ENCODE results near the gene NPIPB4.
"Not testable (repeated sequence)": the region's sequence is repeated elsewhere in the genome, so short reads cannot be mapped to it uniquely, and the experiment has no call there.

The NPIPB4 gene

DNA sequence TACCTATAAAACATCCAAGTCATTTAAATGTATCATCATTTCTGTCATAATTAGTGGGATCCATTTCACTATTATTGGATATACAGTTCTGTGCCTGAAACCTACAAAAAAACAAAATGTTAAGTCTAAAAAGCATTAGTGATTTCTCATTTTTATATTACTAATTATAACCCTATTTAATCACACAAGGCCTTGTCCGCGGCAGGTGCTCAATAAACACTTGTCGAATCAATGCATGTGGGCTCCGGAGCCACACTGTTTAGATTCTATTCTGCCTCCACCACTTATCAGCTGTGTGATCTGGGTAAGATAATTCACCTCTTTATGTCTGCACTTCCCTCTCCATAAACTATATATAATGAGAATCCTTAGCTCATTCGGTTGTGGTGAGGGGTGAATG is at the start of gene NPIPB4:
NPIPB4 (minus strand) TSS at position 101 of the 400 bp plus-strand sequence. CDS start 378 bp downstream, outside the sequence.
- DNase-seq, result not testable (repeated sequence)

GRCh38 chr16:21898998-21899397 is 41.4 kb upstream of the NPIPB4 start:
- not testable (repeated sequence) for DNase-seq

DNA sequence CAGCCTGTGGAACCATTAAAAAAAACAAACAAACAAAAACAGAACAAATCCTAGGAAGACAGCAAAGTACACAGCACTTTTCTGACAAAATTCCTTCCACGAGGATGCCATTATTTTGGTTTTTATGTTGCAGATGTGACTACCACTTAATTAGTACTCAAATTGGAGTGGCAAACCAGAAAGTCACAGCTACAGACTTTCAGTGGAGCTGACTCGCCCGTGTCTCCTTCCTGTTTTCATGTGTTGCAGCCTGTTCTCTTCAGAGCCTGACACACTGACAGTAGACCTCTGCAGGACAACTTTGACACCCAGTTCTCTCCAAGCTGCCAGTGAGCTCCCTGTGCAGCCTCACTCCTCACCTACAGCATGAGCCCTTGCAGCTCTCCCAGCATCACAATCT is 24.4 kb upstream of the NPIPB4 start:
- not testable (repeated sequence) for DNase-seq

GRCh38 chr16:21837186-21837585 is 20.4 kb downstream of the NPIPB4 start:
- not testable (repeated sequence) for DNase-seq

- DNase-seq, result not testable (repeated sequence)
Observed at GRCh38 chr16:21836334-21836733, 21.2 kb downstream of the NPIPB4 start.

DNA sequence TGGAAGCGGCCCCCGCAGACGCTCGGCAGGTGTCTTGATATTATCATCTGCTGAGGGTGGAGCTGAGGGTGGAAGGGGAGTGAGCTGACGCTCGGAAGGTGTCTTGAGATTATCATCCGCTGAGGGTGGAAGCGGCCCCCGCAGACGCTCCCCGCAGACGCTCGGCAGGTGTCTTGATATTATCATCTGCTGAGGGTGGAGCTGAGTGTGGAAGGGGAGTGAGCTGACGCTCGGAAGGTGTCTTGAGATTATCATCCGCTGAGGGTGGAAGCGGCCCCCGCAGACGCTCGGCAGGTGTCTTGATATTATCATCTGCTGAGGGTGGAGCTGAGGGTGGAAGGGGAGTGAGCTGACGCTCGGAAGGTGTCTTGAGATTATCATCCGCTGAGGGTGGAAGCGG is 21.8 kb downstream of the NPIPB4 start:
- not testable (repeated sequence) for DNase-seq

GRCh38 chr16:21834211-21834610 is 23.3 kb downstream of the NPIPB4 start:
- not testable (repeated sequence) for DNase-seq

- not testable (repeated sequence) for DNase-seq
Observed at GRCh38 chr16:21829929-21830328, 27.6 kb downstream of the NPIPB4 start.

- not testable (repeated sequence) for DNase-seq
Observed at GRCh38 chr16:21826067-21826706, 31.4 kb downstream of the NPIPB4 start.

DNA sequence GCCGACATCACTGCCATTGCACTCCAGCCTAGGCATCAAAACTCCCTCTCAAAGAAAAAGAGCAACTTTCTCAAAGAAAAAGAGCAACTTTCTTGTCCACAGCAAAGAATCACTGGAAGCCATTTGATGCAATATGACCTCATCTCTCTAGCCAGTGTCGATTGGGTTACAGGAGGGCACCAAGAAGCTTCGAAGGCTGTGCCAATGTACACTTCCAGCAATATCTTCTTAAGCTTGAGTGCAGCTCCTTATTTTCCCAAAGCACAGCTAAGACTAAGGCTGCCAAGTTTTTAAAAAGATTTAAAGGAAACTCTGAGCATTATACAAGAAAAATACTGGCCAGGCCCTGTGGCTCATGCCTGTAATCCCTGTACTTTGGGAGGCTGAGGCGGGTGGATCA is 32.0 kb downstream of the NPIPB4 start:
- DNase-seq, result not testable (repeated sequence)

GRCh38 chr16:21823258-21823657 is 34.3 kb downstream of the NPIPB4 start:
- not testable (repeated sequence) for DNase-seq

DNA sequence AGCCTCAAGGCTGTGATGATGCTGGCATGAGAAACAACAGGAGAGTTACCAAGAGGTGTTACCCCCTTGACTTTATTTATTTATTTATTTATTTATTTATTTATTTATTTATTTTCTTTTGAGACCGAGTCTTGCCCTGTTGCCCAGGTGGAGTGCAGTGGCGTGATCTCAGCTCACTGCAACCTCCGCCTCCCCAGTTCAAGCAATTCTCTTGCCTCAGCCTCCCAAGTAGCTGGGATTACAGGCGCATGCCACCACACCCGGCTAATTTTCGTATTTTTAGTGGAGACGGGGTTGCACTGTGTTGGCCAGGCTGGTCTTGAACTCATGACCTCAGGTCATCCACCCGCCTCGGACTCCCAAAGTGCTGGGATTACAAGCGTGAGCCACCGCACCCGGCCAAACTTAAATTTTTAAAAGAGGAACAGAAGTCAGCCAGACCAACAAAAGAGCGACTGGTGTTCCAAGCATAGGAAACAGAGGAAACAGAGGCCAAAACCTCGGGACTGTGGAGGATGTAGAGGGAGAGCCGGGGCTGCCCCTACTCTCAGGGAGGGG is 36.6 kb downstream of the NPIPB4 start:
- DNase-seq, result not testable (repeated sequence)

DNA sequence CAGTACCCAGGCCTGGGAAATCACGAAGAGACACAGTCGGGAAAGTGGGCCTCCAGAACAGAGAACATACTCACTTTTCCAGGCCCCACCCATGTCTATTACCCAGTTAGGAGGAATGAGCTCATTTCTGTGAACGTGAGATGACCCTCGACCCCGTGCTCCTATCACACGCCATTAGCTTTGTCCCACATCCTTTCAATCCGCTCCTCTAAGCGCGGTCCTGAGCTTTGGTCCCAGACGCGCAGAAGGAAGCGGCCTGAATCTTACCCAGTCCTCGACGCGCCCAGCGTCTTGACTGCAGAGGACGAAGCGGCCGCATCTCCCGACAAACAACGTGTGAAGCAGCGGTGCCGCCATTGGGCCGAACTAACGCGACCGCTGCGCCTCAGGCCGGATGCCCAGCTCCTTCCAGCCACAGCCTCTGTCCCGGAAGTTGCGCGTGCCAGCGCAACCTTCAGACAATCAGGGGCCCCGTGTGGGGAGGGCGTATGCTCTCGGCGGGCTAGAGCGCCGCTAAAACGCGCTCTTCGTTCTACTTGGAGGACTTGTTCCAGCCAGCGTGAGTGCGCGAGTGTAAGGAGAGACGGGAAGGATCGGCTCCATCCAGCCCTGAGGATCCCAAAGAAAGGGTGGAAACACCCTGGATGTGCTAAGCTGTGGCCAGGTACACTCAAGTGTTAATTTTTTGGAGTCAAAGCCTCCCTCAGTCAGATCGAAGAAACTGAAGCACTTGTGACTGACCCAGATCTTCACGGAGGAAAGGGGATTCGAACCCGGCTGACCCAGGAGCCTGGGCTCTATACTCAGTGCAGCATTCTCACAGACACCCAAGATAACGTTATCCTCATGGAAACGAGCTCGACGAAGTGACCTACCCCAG is 37.3 kb downstream of the NPIPB4 start:
- DNase-seq, result peak; percentile 71

GRCh38 chr16:21819617-21820016 is 37.9 kb downstream of the NPIPB4 start:
- DNase-seq, result not testable (repeated sequence)

- DNase-seq, result not testable (repeated sequence)
Observed at GRCh38 chr16:21817012-21817411, 40.5 kb downstream of the NPIPB4 start.

DNA sequence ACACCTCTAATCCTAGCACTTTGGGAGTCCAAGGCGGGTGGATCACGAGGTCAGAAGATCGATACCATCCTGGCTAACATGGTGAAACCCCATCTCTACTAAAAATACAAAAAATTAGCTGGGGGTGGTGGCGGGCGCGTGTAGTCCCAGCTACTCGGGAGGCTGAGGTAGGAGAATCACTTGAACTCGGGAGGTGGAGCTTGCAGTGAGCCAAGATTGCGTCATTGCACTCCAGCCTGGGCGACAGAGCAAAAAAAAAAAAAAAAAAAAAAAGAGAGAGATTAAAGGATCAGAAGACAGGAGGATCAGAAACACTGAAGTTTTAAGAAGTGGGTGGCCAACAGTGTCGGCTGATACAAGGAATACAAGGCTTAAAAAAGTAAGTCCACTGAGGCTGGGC is 41.9 kb downstream of the NPIPB4 start:
- not testable (repeated sequence) for DNase-seq

- DNase-seq, result not testable (repeated sequence)
Observed at GRCh38 chr16:21802375-21802663, 55.2 kb downstream of the NPIPB4 start.

DNA sequence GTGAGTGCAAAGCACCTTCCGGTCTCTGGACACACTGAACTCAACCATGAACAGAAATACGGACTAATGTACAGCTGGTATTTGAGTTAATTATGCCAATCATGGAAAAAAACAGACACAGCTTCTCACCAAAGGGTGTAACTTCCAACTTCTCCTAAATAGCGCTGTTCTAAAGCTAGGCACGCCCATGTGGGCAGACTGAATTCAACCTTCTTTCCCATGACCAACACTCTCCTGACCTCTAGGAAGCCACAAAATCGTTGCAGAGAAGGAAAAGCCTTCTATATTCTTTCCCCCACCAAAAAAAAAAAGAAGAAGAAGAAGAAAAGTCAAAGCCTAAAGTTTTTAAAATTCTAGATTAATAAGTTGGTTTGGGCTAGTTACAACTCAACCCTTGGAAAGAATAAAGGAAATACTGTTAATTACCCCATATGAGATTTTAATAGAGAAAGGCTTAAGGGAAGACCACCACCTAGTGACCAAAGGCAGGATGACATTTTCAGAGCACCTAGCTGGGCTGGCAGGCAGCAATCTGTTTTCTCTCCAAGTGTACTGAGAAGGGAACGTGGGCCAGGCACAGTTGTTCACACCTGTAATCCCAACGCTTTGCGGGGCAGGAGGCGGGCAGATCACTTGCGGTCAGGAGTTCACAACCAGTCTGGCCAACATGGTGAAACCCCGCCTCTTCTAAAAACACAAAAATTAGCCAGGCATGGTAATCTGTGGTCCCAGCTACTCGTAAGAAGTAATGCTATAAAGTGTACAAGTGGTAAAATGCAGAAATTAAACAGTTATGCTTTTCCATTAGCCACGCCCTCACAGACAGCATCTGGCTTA is 55.8 kb downstream of the NPIPB4 start:
- not testable (repeated sequence) for DNase-seq

DNA sequence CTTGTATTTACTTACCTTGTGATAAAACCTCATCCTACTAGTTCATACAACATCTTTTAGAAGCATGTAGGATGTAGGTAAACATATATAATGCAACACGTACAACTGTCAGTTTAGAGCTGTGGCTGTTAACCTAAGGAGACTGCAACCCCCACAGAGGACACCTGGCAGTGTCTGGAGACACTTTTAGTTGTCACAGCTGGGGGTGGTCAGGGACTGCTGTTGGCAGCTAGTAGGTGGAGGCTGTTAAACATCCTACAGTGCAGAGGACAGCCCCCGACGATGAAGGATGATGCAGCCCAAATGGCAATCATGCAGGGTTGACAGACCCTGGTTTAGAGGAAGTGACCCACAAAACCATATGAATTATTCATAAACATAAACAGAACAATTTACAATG is 59.0 kb downstream of the NPIPB4 start:
- not testable (repeated sequence) for DNase-seq

- not testable (repeated sequence) for DNase-seq
Observed at GRCh38 chr16:21793310-21793709, 64.2 kb downstream of the NPIPB4 start.

DNA sequence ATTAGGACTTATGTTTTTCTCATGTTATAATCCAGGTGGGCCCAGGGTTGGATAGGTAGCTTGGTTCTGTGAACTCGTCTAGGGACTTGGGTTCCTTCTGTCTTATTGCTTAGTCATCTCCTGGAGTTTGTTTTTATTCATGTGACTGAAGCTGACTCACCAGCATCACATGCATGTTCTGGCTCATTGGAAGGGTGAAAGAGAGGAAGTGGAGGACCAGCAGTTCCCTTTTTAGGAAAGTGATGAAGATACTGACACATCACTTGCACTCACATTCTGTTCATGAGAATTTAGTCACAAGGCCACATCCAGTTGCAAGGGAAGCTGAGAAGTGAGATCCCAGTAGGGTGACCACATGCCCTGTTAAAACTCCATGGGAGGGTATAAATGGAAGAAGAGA is 67.0 kb downstream of the NPIPB4 start:
- DNase-seq, result not testable (repeated sequence)

Data from NCI-H1105 treated with DMSO at 0.1 percent for 48 hours (cell line).